ENCODE results near the gene SND1. TPM values are rescaled to one million over a fixed set of nuclear protein-coding genes. Genes with fewer than 3 reads are reported as not detected.

The SND1 gene
- total and polyA plus RNA-seq, 10 of the 15 experiments (the other 5 are each of a cell fraction or from before 2014, with no cell fraction given) = 52.4 to 270 (median 146) TPM

- SMC1A ChIA-PET (ENCODE audit: uncharacterized antibody, unreplicated experiment) = interaction anchor here (1.0 to 1.9 kb wide), 5 partner anchors 11 to 505 kb away, joined by 3 to 10 read pairs (median 3); no protein-coding TSS in a partner anchor
- intact Hi-C loops (cut with micrococcal nuclease; ENCODE audit: unreplicated experiment) = no loop called here
- ATAC-seq = no peak
- H3K4me2 ChIP-seq (ENCODE audit: control insufficient read depth, insufficient read depth) = no peak overlapping the region
- H3K27ac ChIP-seq (ENCODE audit: control insufficient read depth, insufficient read depth) = no peak overlapping the region
- WGBS (ENCODE audit: insufficient coverage, insufficient replicate concordance, low lambda C conversion rate, missing lambda C conversion rate) = 92% methylated on average over 1 of the region's 1 CpG
- no peaks in the 10 kb centered on the region; the same call in 2 of the 3 replicates for H3K9me3 ChIP-seq (replicated peaks; ENCODE audit: control insufficient read depth, insufficient read depth, low read length)
- H3K27me3 ChIP-seq (replicated peaks in 1 of 2; ENCODE audit: control insufficient read depth in 2 of 2, insufficient read depth in 2 of 2, low read length in 1 of 2) = no peaks in the 10 kb centered on the region
- H3K4me3 ChIP-seq = no peak overlapping the region
- RAD21 ChIA-PET (ENCODE audit: unreplicated experiment) = interaction anchor here (1.0 to 1.7 kb wide), 2 partner anchors 8 to 18 kb away, joined by 3 to 4 read pairs; no protein-coding TSS in a partner anchor
- H3K79me2 ChIP-seq (ENCODE audit: control insufficient read depth, insufficient read depth, low read length) = no peaks in the 10 kb centered on the region; the same call in 1 of the 2 replicates
- CTCF ChIA-PET = interaction anchor here (0.7 to 8.4 kb wide), 5 partner anchors 13 to 505 kb away, joined by 3 to 152 read pairs (median 3); no protein-coding TSS in a partner anchor
- no peak for FAIRE-seq
- H2AFZ ChIP-seq (ENCODE audit: control insufficient read depth, low read depth, low read length) = no peak overlapping the region
- H3K36me3 ChIP-seq (ENCODE audit: control insufficient read depth in 2 of 2, insufficient read depth in 2 of 2, low read length in 1 of 2) = peaks cover 18 to 44% of the 10 kb centered on the region in 2 experiments
- H3K9ac ChIP-seq (ENCODE audit: control insufficient read depth, insufficient read depth, low read length) = no peak overlapping the region
- no TSS peak for BruUV-seq (replicated peaks)
- no peak for DNase-seq (ENCODE audit: low read depth, low spot score)
- POLR2A ChIA-PET = no interaction called here
- H3K4me1 ChIP-seq (ENCODE audit: control insufficient read depth, insufficient read depth, low read length) = no peaks in the 10 kb centered on the region
- TF ChIP-seq JUND (IDR thresholded peaks at IDR 0.05; ENCODE audit: low read depth, low read length) (no peak), BMI1 (IDR thresholded peaks at IDR 0.05; ENCODE audit: borderline replicate concordance) (no peak), PRDM15 (CRISPR knock-in tag; IDR thresholded peaks at IDR 0.05) (no peak), GATAD2B (conservative IDR thresholded peaks at IDR 0.05; ENCODE audit: low read depth) (no peak), PML (IDR thresholded peaks at IDR 0.05; ENCODE audit: low read length) (no peak), SMAD5 (IDR thresholded peaks at IDR 0.05; ENCODE audit: low read depth) (no peak), CHD4 (IDR thresholded peaks at IDR 0.05) (no peak), MEF2B (IDR thresholded peaks at IDR 0.05; ENCODE audit: partially characterized antibody, poor library complexity, severe bottlenecking) (no peak), ZNF24 (IDR thresholded peaks at IDR 0.05) (no peak), ASH2L (IDR thresholded peaks at IDR 0.05; ENCODE audit: borderline replicate concordance, low read depth) (no peak), ZNF384 (IDR thresholded peaks at IDR 0.05; ENCODE audit: borderline replicate concordance, low read depth, low read length) (no peak), RFX5 (IDR thresholded peaks at IDR 0.05; ENCODE audit: low read depth, low read length) (no peak), ZNF274 (IDR thresholded peaks at IDR 0.05; ENCODE audit: insufficient read depth, insufficient read length) (no peak), BCL3 (IDR thresholded peaks at IDR 0.05; ENCODE audit: borderline replicate concordance, insufficient read depth, low read depth, low read length, poor library complexity, severe bottlenecking) (no peak)
- H4K20me1 ChIP-seq (ENCODE audit: control insufficient read depth, insufficient read depth) = peaks cover 2% of the 10 kb centered on the region; the same call in 1 of the 2 replicates
- in situ Hi-C loops (cut with MboI) = no loop called here
Measured at GRCh38 chr7:127704211-127704610, 52.2 kb downstream of the SND1 start.

Data from GM12878 (cell line).